Endothelial cell of umbilical vein (primary cell): ENCODE data around the gene PLPP3. TPM values are rescaled to one million over a fixed set of nuclear protein-coding genes. Genes with fewer than 3 reads are reported as not detected.

Experiments used
- BruUV-seq: library from RNA; stranded (reverse); fragments of 400-500 nt; replicated peaks from 2 replicates; lab custom pipeline; 2021; lab: Mats Ljungman, UMichigan
- CTCF ChIA-PET: fragments of 300-600, 350-600 bp; sonication (Branson Sonifier 250); formaldehyde crosslinking; loops from one replicate; lab custom pipeline; 2021; ENCODE audit warnings: antibody characterized with exemption, inconsistent platforms; lab: Charles Lee
- POLR2A ChIA-PET: fragments of 300-600, 350-600 bp; sonication (Branson Sonifier 250); formaldehyde crosslinking; loops from one replicate; lab custom pipeline; 2021; ENCODE audit warnings: antibody characterized with exemption, inconsistent platforms; lab: Charles Lee
- DNase-seq: peaks from one replicate; pipeline ENCODE4 v3.0.0-alpha.2; 2011; ENCODE audit warnings: low read depth, low spot score
- FAIRE-seq: peaks from 2 replicates; lab custom pipeline; 2011; peaks lifted over from hg19 to GRCh38; lab: Jason Lieb, UNC
- H2AFZ ChIP-seq: 2 replicates; pipeline ENCODE4 v1.6.0; 2012; ENCODE audit warnings: low read depth, low read length, control low read depth, inconsistent platforms
- H3K27ac ChIP-seq: 2 replicates; pipeline ENCODE4 v1.5.1; 2011; ENCODE audit warnings: low read depth, mild to moderate bottlenecking, control low read depth, low read length, moderate library complexity; ENCODE audit not compliant: insufficient read depth
- H3K27me3 ChIP-seq, 2 experiments: 2 replicates each; pipeline versions ENCODE4 v1.6.0 to v1.6.1; 2011; ENCODE audit warnings: low read length in 2 of 2, mixed read lengths in 1 of 2; ENCODE audit not compliant: control insufficient read depth in 2 of 2, insufficient read depth in 2 of 2
- H3K36me3 ChIP-seq, 2 experiments: 2 replicates in 1 of 2; 3 replicates in 1 of 2; pipeline ENCODE4 v1.5.1; 2011; ENCODE audit warnings: low read length in 2 of 2, mild to moderate bottlenecking in 1 of 2, moderate library complexity in 1 of 2; ENCODE audit not compliant: control insufficient read depth in 2 of 2, insufficient read depth in 2 of 2; ENCODE audit errors: extremely low read depth in 1 of 2
- H3K4me1 ChIP-seq: 3 replicates; pipeline ENCODE4 v1.5.1; 2011; ENCODE audit warnings: mild to moderate bottlenecking, low read length; ENCODE audit not compliant: control insufficient read depth, insufficient read depth; ENCODE audit errors: extremely low read depth
- H3K4me2 ChIP-seq: 2 replicates; pipeline ENCODE4 v1.6.1; 2011; ENCODE audit warnings: low read length, control low read depth, mixed read lengths; ENCODE audit not compliant: insufficient read depth
- H3K4me3 ChIP-seq, 3 experiments: fragments of 200-600 bp in 1 of 3; sonication (generic), shearing (Covaris generic) in 1 of 3; replicated peaks in 1 of 3; 2 replicates each; pipeline ENCODE4 v1.5.1; 2011 to 2016; ENCODE audit warnings: control low read depth in 3 of 3, low read length in 3 of 3, mild to moderate bottlenecking in 2 of 3, inconsistent platforms in 1 of 3, low read depth in 1 of 3, moderate library complexity in 1 of 3; ENCODE audit not compliant: insufficient read depth in 1 of 3
- H3K79me2 ChIP-seq: 2 replicates; pipeline ENCODE4 v1.6.0; 2012; ENCODE audit warnings: low read length, inconsistent platforms; ENCODE audit not compliant: control insufficient read depth, insufficient read depth
- H3K9ac ChIP-seq: replicated peaks from 2 replicates; pipeline ENCODE3; 2011; ENCODE audit warnings: low read length, control low read depth; ENCODE audit not compliant: insufficient read depth; ENCODE audit errors: extremely low read depth
- H3K9me1 ChIP-seq: replicated peaks from 3 replicates; pipeline ENCODE4 v1.6.0; 2011; ENCODE audit warnings: mild to moderate bottlenecking, low read length; ENCODE audit not compliant: control insufficient read depth, insufficient read depth; ENCODE audit errors: extremely low read depth
- H3K9me3 ChIP-seq: replicated peaks from 2 replicates; pipeline ENCODE4 v1.5.1; 2012; ENCODE audit warnings: low read length, inconsistent platforms; ENCODE audit not compliant: control insufficient read depth, insufficient read depth
- H4K20me1 ChIP-seq: replicated peaks from 2 replicates; pipeline ENCODE3; 2011; ENCODE audit warnings: mild to moderate bottlenecking, low read length; ENCODE audit not compliant: control insufficient read depth, insufficient read depth; ENCODE audit errors: extremely low read depth
- CTCF ChIP-seq, 2 donors: IDR thresholded peaks; 1 replicate in 1 of 2; 2 replicates in 1 of 2; pipeline ENCODE4 v1.5.1; 2011; ENCODE audit warnings: low read length in 2 of 2, mild to moderate bottlenecking in 2 of 2, moderate library complexity in 2 of 2, control low read depth in 1 of 2, inconsistent platforms in 1 of 2, low read depth in 1 of 2; ENCODE audit not compliant: insufficient read depth in 1 of 2; ENCODE audit errors: extremely low read depth in 1 of 2
- EZH2 ChIP-seq: IDR thresholded peaks from 2 replicates; pipeline ENCODE4 v1.6.1; 2012; ENCODE audit warnings: borderline replicate concordance, low read depth, mild to moderate bottlenecking, moderate library complexity, low read length, inconsistent platforms; ENCODE audit not compliant: severe bottlenecking
- FOS ChIP-seq: IDR thresholded peaks from 2 replicates; pipeline ENCODE4 v1.6.1; 2011; ENCODE audit warnings: mild to moderate bottlenecking, low read length, moderate library complexity, borderline replicate concordance; ENCODE audit not compliant: insufficient read depth
- GATA2 ChIP-seq: IDR thresholded peaks from 2 replicates; pipeline ENCODE4 v1.7.0; 2011; ENCODE audit warnings: low read depth, mild to moderate bottlenecking, moderate library complexity, mixed read lengths, low read length; ENCODE audit not compliant: insufficient read length, insufficient read depth
- JUN ChIP-seq: IDR thresholded peaks from 2 replicates; pipeline ENCODE4 v1.6.1; 2011; ENCODE audit warnings: borderline replicate concordance, low read depth; ENCODE audit not compliant: insufficient read length, insufficient read depth
- MAX ChIP-seq: IDR thresholded peaks from 2 replicates; pipeline ENCODE4 v1.6.1; 2011; ENCODE audit not compliant: insufficient read depth, insufficient read length
- MYC ChIP-seq: IDR thresholded peaks from one replicate; pipeline ENCODE4 v1.6.1; 2011; ENCODE audit warnings: mild to moderate bottlenecking, low read depth, low read length
- POLR2A ChIP-seq: IDR thresholded peaks from 2 replicates; pipeline ENCODE4 v1.6.1; 2012; ENCODE audit warnings: low read depth, mild to moderate bottlenecking, control low read depth, low read length
- POLR2AphosphoS5 ChIP-seq: IDR thresholded peaks from 2 replicates; pipeline ENCODE4 v1.6.1; 2012; ENCODE audit warnings: low read depth, mild to moderate bottlenecking, control low read depth, low read length, moderate library complexity; ENCODE audit not compliant: insufficient read depth
- dilution Hi-C: fragments of 300-500 bp; cut with MboI; formaldehyde crosslinking; loops from one replicate; pipeline ENCODE4 v1.15.0; 2019; ENCODE audit warnings: low sequenced_read_pairs; ENCODE audit not compliant: extremely low pct_ligation_motif_present
- intact Hi-C: fragments of 100-400 bp; cut with micrococcal nuclease; formaldehyde crosslinking; loops from one replicate; pipeline ENCODE4 v1.10.0; 2022
- polyA plus RNA-seq, 4 experiments: library from polyadenylated mRNA; depleted of rRNA in 3 of 4; stranded (reverse) in 3 of 4; unstranded in 1 of 4; fragments of >200 nt; gene quantifications; 2 replicates each; pipeline versions ENCODE4 v1.2.1 to v1.2.3, GENCODE V29; 2011 to 2012; ENCODE audit warnings: missing spikeins in 1 of 4
- total RNA-seq: library from RNA; stranded (reverse); gene quantifications from 2 replicates; pipeline ENCODE4 v1.2.3, GENCODE V29; 2021

PLPP3 gene
- total and polyA plus RNA-seq, 2 donors (not counting 3 experiments of a cell fraction or from before 2014, with no cell fraction given): 11.3 to 14.1 TPM

- H3K27me3 ChIP-seq: no peaks in the 10 kb centered on the region
- no peaks in the 10 kb centered on the region for H3K79me2 ChIP-seq
- H3K4me2 ChIP-seq: no peak overlapping the region
- intact Hi-C loops: no loop called here
- no peaks in the 10 kb centered on the region for H3K9me1 ChIP-seq
- no TSS peak for BruUV-seq
- dilution Hi-C loops: no loop called here
- no peak overlapping the region for H3K27ac ChIP-seq
- H4K20me1 ChIP-seq: no peaks in the 10 kb centered on the region
- no peaks in the 10 kb centered on the region for H3K36me3 ChIP-seq
- FAIRE-seq (no peak), DNase-seq (no peak)
- no peaks in the 10 kb centered on the region for H3K9me3 ChIP-seq
- TF ChIP-seq MYC (no peak), GATA2 (no peak), MAX (no peak), POLR2AphosphoS5 (no peak), FOS (no peak)
- peaks cover 17% of the 10 kb centered on the region for H3K4me1 ChIP-seq
- ChIA-PET POLR2A (no interaction called here), CTCF (interaction anchor here (1.2 kb wide), 1 partner anchor 9 kb away, joined by 3 read pairs; no protein-coding TSS in a partner anchor)
- H3K4me3 ChIP-seq: no peak overlapping the region
- no peak overlapping the region for H2AFZ ChIP-seq
- H3K9ac ChIP-seq: no peak overlapping the region
Measured at GRCh38 chr1:56461158-56462127, 117.9 kb downstream of the PLPP3 start.

- intact Hi-C loops: loop anchor here (5.0 kb wide), 1 partner anchor 42 kb away; no protein-coding TSS in a partner anchor
- no peaks in the 10 kb centered on the region for H4K20me1 ChIP-seq
- no peak overlapping the region for H2AFZ ChIP-seq
- no peaks in the 10 kb centered on the region for H3K36me3 ChIP-seq
- H3K79me2 ChIP-seq: no peaks in the 10 kb centered on the region
- dilution Hi-C loops: no loop called here
- BruUV-seq: no TSS peak
- no peaks in the 10 kb centered on the region for H3K9me1 ChIP-seq
- H3K4me1 ChIP-seq: peaks cover 21% of the 10 kb centered on the region
- H3K9ac ChIP-seq: no peak overlapping the region
- DNase-seq (no peak), FAIRE-seq (no peak)
- H3K4me2 ChIP-seq: no peak overlapping the region
- H3K27me3 ChIP-seq: no peaks in the 10 kb centered on the region
- no peaks in the 10 kb centered on the region for H3K9me3 ChIP-seq
- ChIA-PET POLR2A (no interaction called here), CTCF (no interaction called here)
- no peak overlapping the region for H3K4me3 ChIP-seq
- no peak overlapping the region for H3K27ac ChIP-seq
- TF ChIP-seq GATA2 (no peak), MYC (no peak), POLR2AphosphoS5 (no peak), JUN (no peak), POLR2A (no peak), CTCF (IDR thresholded peaks at IDR 0.05; ENCODE audit: extremely low read depth in 1 of 2, insufficient read depth in 1 of 2, low read depth in 1 of 2, low read length in 2 of 2) (no peak), FOS (no peak), MAX (no peak), EZH2 (no peak)
Measured at GRCh38 chr1:56459260-56459659, 120.1 kb downstream of the PLPP3 start.
